A549 (cell line): Measurements from ENCODE around the gene SCAF8. TPM values are rescaled to one million over a fixed set of nuclear protein-coding genes. Genes with fewer than 3 reads are reported as not detected.

Source experiments
- ATAC-seq, 2 experiments: fragments of 200-7000 bp in 1 of 2; fragments of >200 bp in 1 of 2; cut with Nextera tagmentation in 1 of 2; cut with Tn5 transposase in 1 of 2; 3 replicates each; pipeline versions ENCODE4 v1.8.0 to v1.9.1; 2018 to 2020; ENCODE audit warnings: mild to moderate bottlenecking in 1 of 2, moderate library complexity in 1 of 2
- CTCF ChIA-PET: fragments of 300-600 bp; sonication (Branson Sonifier 250); formaldehyde crosslinking; extraction: SDS; loops from one replicate; lab custom pipeline; 2021; ENCODE audit warnings: antibody characterized with exemption, inconsistent platforms; lab: Yijun Ruan, JAX
- POLR2A ChIA-PET: fragments of 350-600 bp; formaldehyde crosslinking; extraction: SDS; loops from one replicate; lab custom pipeline; 2021; ENCODE audit warnings: antibody characterized with exemption, inconsistent platforms; lab: Yijun Ruan, JAX
- DNase-seq, 2 experiments: peaks; one replicate each; pipeline versions ENCODE4 v3.0.0 to v3.0.0-alpha.2; 2011 to 2016; ENCODE audit warnings: low read depth in 1 of 2, low spot score in 1 of 2
- FAIRE-seq: peaks from 2 replicates; lab custom pipeline; 2011; peaks lifted over from hg19 to GRCh38; lab: Jason Lieb, UNC
- H3K27ac ChIP-seq, 2 experiments: fragments of >200 bp; sonication (Bioruptor Twin); formaldehyde crosslinking; 3 replicates each; pipeline ENCODE4 v1.5.1; 2016 to 2017
- H3K4me1 ChIP-seq: fragments of >200 bp; sonication (Bioruptor Twin); formaldehyde crosslinking; 3 replicates; pipeline ENCODE4 v1.6.1; 2016
- H3K4me2 ChIP-seq: fragments of >200 bp; sonication (Bioruptor Twin); formaldehyde crosslinking; 3 replicates; pipeline ENCODE4 v1.6.1; 2016
- H3K4me3 ChIP-seq: fragments of >200 bp; sonication (Bioruptor Twin); formaldehyde crosslinking; 3 replicates; pipeline ENCODE4 v1.5.1; 2016
- H3K9me3 ChIP-seq: fragments of >200 bp; sonication (Bioruptor Twin); formaldehyde crosslinking; 3 replicates; pipeline ENCODE4 v1.6.1; 2016
- ATOH8 ChIP-seq: fragments of 250-450 bp; sonication (Bioruptor Pico); IDR thresholded peaks from 2 replicates; pipeline ENCODE4 v1.5.0; 2020; ENCODE audit warnings: low read depth, mild to moderate bottlenecking, moderate library complexity
- BCL3 ChIP-seq: fragments of >200 bp; sonication (Bioruptor Twin); formaldehyde crosslinking; IDR thresholded peaks from 3 replicates; pipeline ENCODE4 v1.6.1; 2016
- CBX8 ChIP-seq: fragments of 200-600 bp; sonication (generic); IDR thresholded peaks from 2 replicates; pipeline ENCODE4 v1.6.1; 2016
- CEBPB ChIP-seq, 2 experiments: fragments of >200 bp in 1 of 2; sonication (Bioruptor Twin) in 1 of 2; formaldehyde crosslinking in 1 of 2; IDR thresholded peaks; 2 replicates each; pipeline ENCODE4 v1.6.1; 2012 to 2016
- CHD2 ChIP-seq: fragments of 150-350 bp; IDR thresholded peaks from 2 replicates; pipeline ENCODE4 v1.6.1; 2014; ENCODE audit warnings: low read length; ENCODE audit not compliant: partially characterized antibody
- ELK1 ChIP-seq: fragments of 150-350 bp; IDR thresholded peaks from 2 replicates; pipeline ENCODE4 v1.6.1; 2014; ENCODE audit warnings: low read depth, mild to moderate bottlenecking, low read length
- FOXS1 ChIP-seq: fragments of 250-450 bp; sonication (Bioruptor Pico); IDR thresholded peaks from 2 replicates; pipeline ENCODE4 v1.5.0; 2020; ENCODE audit warnings: mild to moderate bottlenecking, moderate library complexity
- HDAC2 ChIP-seq: fragments of 200-600 bp; sonication (generic); IDR thresholded peaks from 2 replicates; pipeline ENCODE4 v1.6.1; 2016
- HES2 ChIP-seq: fragments of >200 bp; sonication (Bioruptor Twin); formaldehyde crosslinking; IDR thresholded peaks from 2 replicates; pipeline ENCODE4 v1.6.1; 2016
- KDM1A ChIP-seq: fragments of 200-600 bp; sonication (generic); IDR thresholded peaks from 2 replicates; pipeline ENCODE4 v1.6.1; 2016; ENCODE audit warnings: low read depth, mild to moderate bottlenecking
- MYC ChIP-seq: IDR thresholded peaks from 2 replicates; pipeline ENCODE4 v1.6.1; 2012; ENCODE audit warnings: mild to moderate bottlenecking, inconsistent platforms, low read length, improper control_type of control experiment, borderline replicate concordance
- NFE2L2 ChIP-seq: fragments of 150-350 bp; conservative IDR thresholded peaks from 2 replicates; pipeline ENCODE4 v1.6.1; 2014; ENCODE audit warnings: low read length
- NR3C1 ChIP-seq: fragments of >200 bp; sonication (Bioruptor Twin); formaldehyde crosslinking; IDR thresholded peaks from 3 replicates; pipeline ENCODE4 v1.6.1; 2017
- RARB ChIP-seq: fragments of 250-450 bp; sonication (Bioruptor Pico); IDR thresholded peaks from 2 replicates; pipeline ENCODE4 v1.8.0; 2021; ENCODE audit warnings: mild to moderate bottlenecking, moderate library complexity
- RCOR1 ChIP-seq: fragments of 150-350 bp; IDR thresholded peaks from 2 replicates; pipeline ENCODE4 v1.6.1; 2014; ENCODE audit warnings: antibody characterized with exemption, low read length, low read depth
- RNF2 ChIP-seq: fragments of 200-600 bp; sonication (generic); IDR thresholded peaks from 2 replicates; pipeline ENCODE4 v1.6.1; 2016; ENCODE audit warnings: low read depth, mild to moderate bottlenecking, antibody characterized with exemption, moderate library complexity, borderline replicate concordance
- TFCP2L1 ChIP-seq: fragments of 250-450 bp; sonication (Bioruptor Pico); IDR thresholded peaks from 2 replicates; pipeline ENCODE4 v1.5.0; 2021; ENCODE audit warnings: mild to moderate bottlenecking
- TP53 ChIP-seq: fragments of 250-450 bp; sonication (Bioruptor Pico); IDR thresholded peaks from 2 replicates; pipeline ENCODE4 v1.5.0; 2021; ENCODE audit warnings: mild to moderate bottlenecking, moderate library complexity
- USF2 ChIP-seq: fragments of 450-650 bp; IDR thresholded peaks from 2 replicates; pipeline ENCODE4 v1.6.1; 2014; ENCODE audit warnings: antibody characterized with exemption
- ZC3H11A ChIP-seq: fragments of 450-650 bp; IDR thresholded peaks from 2 replicates; pipeline ENCODE4 v1.6.1; 2014; ENCODE audit warnings: antibody characterized with exemption, mild to moderate bottlenecking
- whole genome bisulfite sequencing: methylation state at CpG from one replicate; pipeline ENCODE4 v1.1.6; 2017; ENCODE audit errors: missing lambda C conversion rate; 5-methylcytosine and 5-hydroxymethylcytosine counted together
- polyA plus RNA-seq, 4 experiments: library from polyadenylated mRNA; depleted of rRNA in 3 of 4; stranded (reverse); fragments of >200 nt; fragmentation: RNase III in 1 of 4; extraction: RNeasy Plus Mini Kit Qiagen cat#74134 plus additional on column Dnase treatment in 1 of 4; gene quantifications; 2 replicates in 3 of 4; 3 replicates in 1 of 4; pipeline ENCODE4 v1.2.3, GENCODE V29; 2011 to 2017
- TF ChIP-seq, protein P1 (sequence below): fragments of 250-450 bp; sonication (Bioruptor Pico); IDR thresholded peaks from 2 replicates; pipeline ENCODE4 v1.5.0; 2021; ENCODE audit warnings: mild to moderate bottlenecking, moderate library complexity, borderline replicate concordance
- TF ChIP-seq, protein P2 (sequence below): fragments of >200 bp; sonication (Bioruptor Twin); formaldehyde crosslinking; IDR thresholded peaks from 3 replicates; pipeline ENCODE4 v1.5.1; 2016

SCAF8 gene
- polyA plus RNA-seq, 2 of the 4 experiments (the other 2 are of a cell fraction), result 13.4 to 27.3 TPM

- 98% methylated on average over 4 of the region's 4 CpGs for WGBS
- no peaks in the 10 kb centered on the region for H3K4me1 ChIP-seq
- H3K4me2 ChIP-seq, result no peak overlapping the region
- no peak for ATAC-seq
- no peak for TF ChIP-seq RNF2
- TF ChIP-seq ZC3H11A, result no peak
- TF ChIP-seq TP53, result no peak
- TF ChIP-seq NR3C1, result no peak
- no peak for TF ChIP-seq MYC
- TF ChIP-seq RCOR1, result no peak
- TF ChIP-seq, protein P1, sequence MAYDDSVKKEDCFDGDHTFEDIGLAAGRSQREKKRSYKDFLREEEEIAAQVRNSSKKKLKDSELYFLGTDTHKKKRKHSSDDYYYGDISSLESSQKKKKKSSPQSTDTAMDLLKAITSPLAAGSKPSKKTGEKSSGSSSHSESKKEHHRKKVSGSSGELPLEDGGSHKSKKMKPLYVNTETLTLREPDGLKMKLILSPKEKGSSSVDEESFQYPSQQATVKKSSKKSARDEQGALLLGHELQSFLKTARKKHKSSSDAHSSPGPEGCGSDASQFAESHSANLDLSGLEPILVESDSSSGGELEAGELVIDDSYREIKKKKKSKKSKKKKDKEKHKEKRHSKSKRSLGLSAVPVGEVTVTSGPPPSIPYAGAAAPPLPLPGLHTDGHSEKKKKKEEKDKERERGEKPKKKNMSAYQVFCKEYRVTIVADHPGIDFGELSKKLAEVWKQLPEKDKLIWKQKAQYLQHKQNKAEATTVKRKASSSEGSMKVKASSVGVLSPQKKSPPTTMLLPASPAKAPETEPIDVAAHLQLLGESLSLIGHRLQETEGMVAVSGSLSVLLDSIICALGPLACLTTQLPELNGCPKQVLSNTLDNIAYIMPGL (CRISPR knock-in tag), result no peak
- TF ChIP-seq HDAC2, result no peak
- TF ChIP-seq ELK1, result no peak
- no peak for TF ChIP-seq CEBPB (IDR thresholded peaks at IDR 0.05)
- no peak for TF ChIP-seq USF2
- no peak for TF ChIP-seq CHD2
- no peak for TF ChIP-seq RARB (CRISPR knock-in tag)
- no peak for TF ChIP-seq CBX8
- no peak for TF ChIP-seq HES2
- no peak for TF ChIP-seq TFCP2L1 (CRISPR knock-in tag)
- TF ChIP-seq, all 56 proteins: peak for 0
- no peak for FAIRE-seq
- H3K9me3 ChIP-seq, result no peaks in the 10 kb centered on the region
- H3K4me3 ChIP-seq, result no peak overlapping the region
- DNase-seq, result no peak
- ChIA-PET CTCF (interaction anchor here (0.6 kb wide), 1 partner anchor 13 kb away, joined by 3 read pairs; no protein-coding TSS in a partner anchor), POLR2A (no interaction called here)
- no peak overlapping the region for H3K27ac ChIP-seq
These were observed 140.3 kb downstream of the SCAF8 start for GRCh38 chr6:154873546-154873945.

DNA sequence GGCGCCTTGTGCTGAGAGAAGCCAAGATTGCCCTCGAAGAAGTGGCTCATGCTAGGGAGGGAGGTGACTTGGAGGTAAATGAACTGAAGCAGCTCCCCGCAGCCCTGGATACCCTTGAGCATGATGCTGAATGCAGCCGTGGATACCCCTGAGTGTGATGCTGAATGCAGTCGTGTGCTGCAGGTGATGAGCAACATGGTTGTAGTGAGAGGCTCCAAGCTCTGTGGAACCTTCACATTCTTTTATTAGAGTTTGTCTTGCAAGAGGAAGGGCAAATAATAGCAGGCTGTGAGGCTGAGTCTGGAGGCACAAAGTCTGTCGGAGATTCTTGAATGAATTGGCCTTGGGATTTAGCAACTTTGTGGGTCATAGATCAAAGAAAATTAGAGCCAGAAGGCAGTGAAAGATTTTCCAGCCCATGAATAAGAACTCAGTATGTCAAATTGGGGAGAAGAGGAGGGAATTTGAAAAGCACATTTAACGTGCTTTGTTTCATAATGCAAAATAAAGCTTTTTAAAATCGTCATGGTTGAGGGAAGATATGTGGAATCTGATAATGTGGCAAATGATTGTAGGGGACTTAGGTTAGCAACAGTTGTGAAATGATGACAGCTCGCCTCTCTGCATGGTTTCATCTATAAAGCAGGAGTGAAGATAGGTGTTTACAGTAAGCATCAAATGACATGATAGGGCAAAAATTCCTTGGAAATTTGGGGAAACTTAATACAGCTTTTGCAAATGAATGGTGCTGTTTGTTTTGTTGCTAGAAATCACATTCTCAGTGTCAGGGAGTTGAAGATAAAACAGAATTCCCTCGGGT, 141.8 kb downstream of the SCAF8 start:
- 88% methylated on average over 10 of the region's 10 CpGs for WGBS
- ATAC-seq (no peak), FAIRE-seq (no peak), DNase-seq (no peak)
- ChIA-PET POLR2A (no interaction called here), CTCF (no interaction called here)
- Histone ChIP-seq H3K4me3 (no peak overlapping the region), H3K4me1 (no peaks in the 10 kb centered on the region), H3K9me3 (no peaks in the 10 kb centered on the region), H3K27ac (no peak overlapping the region), H3K4me2 (no peak overlapping the region)
- TF ChIP-seq USF2 (no peak), KDM1A (no peak), NR3C1 (no peak), NFE2L2 (no peak), FOXS1 (no peak), BCL3 (no peak), ATOH8 (no peak)
- TF ChIP-seq, protein P2, sequence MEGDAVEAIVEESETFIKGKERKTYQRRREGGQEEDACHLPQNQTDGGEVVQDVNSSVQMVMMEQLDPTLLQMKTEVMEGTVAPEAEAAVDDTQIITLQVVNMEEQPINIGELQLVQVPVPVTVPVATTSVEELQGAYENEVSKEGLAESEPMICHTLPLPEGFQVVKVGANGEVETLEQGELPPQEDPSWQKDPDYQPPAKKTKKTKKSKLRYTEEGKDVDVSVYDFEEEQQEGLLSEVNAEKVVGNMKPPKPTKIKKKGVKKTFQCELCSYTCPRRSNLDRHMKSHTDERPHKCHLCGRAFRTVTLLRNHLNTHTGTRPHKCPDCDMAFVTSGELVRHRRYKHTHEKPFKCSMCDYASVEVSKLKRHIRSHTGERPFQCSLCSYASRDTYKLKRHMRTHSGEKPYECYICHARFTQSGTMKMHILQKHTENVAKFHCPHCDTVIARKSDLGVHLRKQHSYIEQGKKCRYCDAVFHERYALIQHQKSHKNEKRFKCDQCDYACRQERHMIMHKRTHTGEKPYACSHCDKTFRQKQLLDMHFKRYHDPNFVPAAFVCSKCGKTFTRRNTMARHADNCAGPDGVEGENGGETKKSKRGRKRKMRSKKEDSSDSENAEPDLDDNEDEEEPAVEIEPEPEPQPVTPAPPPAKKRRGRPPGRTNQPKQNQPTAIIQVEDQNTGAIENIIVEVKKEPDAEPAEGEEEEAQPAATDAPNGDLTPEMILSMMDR, result no peak
